Measurements from ENCODE around the gene SARNP. TPM values are rescaled to one million over a fixed set of nuclear protein-coding genes. Genes with fewer than 3 reads are reported as not detected.

Gene SARNP
- total RNA-seq, 2 experiments from 2014 or later = 91.1 to 94.8 TPM

DNA sequence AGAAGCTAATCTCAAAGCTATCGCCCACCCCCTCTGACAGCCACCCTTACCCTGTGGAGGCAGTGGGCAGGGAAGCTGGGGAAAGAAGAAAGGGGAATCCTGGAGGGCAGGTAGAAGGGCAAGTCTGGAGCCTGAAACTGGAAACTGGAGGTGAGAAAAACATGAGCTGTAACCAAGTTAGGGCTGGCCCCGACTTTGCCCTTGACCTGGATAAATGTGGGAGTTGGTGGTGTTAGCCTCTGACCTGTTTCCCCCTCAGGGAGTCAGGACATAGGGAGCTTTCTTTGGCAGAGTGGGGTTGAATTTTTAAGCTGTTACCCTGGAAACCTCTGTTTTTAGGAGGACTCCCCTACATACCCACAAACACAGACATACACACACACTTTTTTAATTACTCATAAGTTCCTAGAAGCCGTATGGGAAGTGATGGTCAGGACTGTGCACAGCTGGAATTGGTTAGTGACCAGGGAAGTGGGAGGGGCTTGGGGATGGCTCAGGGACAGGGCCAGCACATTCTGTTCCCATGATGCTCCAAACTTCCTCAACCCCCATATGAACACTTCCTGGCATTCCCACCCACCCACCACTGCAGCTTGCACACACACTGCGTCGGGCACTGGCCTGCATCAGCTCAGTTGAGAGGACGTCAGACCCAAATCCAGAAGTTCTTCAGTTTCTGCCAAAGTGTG lies 30.2 kb upstream of the SARNP start:
- H3K9me3 Mint-ChIP-seq (ENCODE audit: insufficient read depth) = no peaks in the 10 kb centered on the region
- H3K4me3 Mint-ChIP-seq = no peak overlapping the region
- POLR2A ChIA-PET = interaction anchor here (0.7 to 1.4 kb wide), 3 partner anchors 17 to 152 kb away, joined by 3 to 4 read pairs (median 3); partner anchors contain the start of genes ORMDL2 and SARNP
- DNase-seq (no peak), ATAC-seq (peak; percentile 53)
- CTCF ChIA-PET = interaction anchor here (0.8 to 1.5 kb wide), 4 partner anchors 17 to 149 kb away, joined by 3 to 5 read pairs (median 3); partner anchors contain the start of gene SUOX
- H3K27me3 Mint-ChIP-seq (ENCODE audit: low read depth) = peaks cover 5% of the 10 kb centered on the region
- no peaks in the 10 kb centered on the region for H3K36me3 Mint-ChIP-seq (ENCODE audit: low read depth)
- peaks cover 10% of the 10 kb centered on the region for H3K4me1 Mint-ChIP-seq (ENCODE audit: low read depth)
- no peak overlapping the region for H3K27ac Mint-ChIP-seq

DNA sequence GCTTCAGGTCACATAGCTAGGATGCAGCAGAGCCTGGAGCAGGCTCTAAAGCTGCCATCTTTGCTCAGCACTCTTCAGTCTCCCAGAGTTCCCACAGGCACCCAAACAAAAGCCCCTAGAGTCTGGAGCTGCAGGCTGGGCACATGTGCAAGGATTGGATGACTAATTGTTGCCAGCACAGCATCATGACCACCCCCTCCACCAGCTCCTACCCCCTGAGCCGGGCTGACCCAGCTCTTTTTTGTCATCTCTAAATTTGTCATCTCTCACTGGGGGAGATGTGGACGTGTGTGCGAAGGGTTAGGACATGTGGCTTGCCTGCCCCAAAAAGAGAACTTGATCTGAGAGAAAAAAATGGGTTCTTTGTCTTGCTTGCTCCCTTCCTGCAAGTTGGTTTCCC lies 29.5 kb upstream of the SARNP start:
- DNase-seq (no peak), ATAC-seq (peak; percentile 34)
- ChIA-PET CTCF (interaction anchor here (1.2 to 1.5 kb wide), 2 partner anchors 109 to 150 kb away, joined by 3 read pairs; partner anchors contain the start of gene SUOX), POLR2A (interaction anchor here (0.7 to 1.4 kb wide), 3 partner anchors 17 to 153 kb away, joined by 3 to 4 read pairs (median 3); partner anchors contain the start of genes ORMDL2 and SARNP)
- Mint-ChIP-seq H3K9me3 (ENCODE audit: insufficient read depth) (no peaks in the 10 kb centered on the region), H3K4me1 (ENCODE audit: low read depth) (peaks cover 10% of the 10 kb centered on the region), H3K36me3 (ENCODE audit: low read depth) (no peaks in the 10 kb centered on the region), H3K27me3 (ENCODE audit: low read depth) (peaks cover 8% of the 10 kb centered on the region), H3K4me3 (no peak overlapping the region), H3K27ac (no peak overlapping the region)

GRCh38 chr12:55845785-55846496 lies 28.4 kb upstream of the SARNP start:
- peaks cover 8% of the 10 kb centered on the region for H3K27me3 Mint-ChIP-seq (ENCODE audit: low read depth)
- ChIA-PET POLR2A (no interaction called here), CTCF (no interaction called here)

GRCh38 chr12:55845361-55845760 lies 27.8 kb upstream of the SARNP start:
- no peak for ATAC-seq
- no peaks in the 10 kb centered on the region for H3K36me3 Mint-ChIP-seq (ENCODE audit: low read depth)
- ChIA-PET CTCF (no interaction called here), POLR2A (interaction anchor here (1.2 kb wide), 1 partner anchor 128 kb away, joined by 3 read pairs; the partner anchor contains the start of gene RAB5B)
- peaks cover 6% of the 10 kb centered on the region for H3K27me3 Mint-ChIP-seq (ENCODE audit: low read depth)
- H3K4me3 Mint-ChIP-seq = no peak overlapping the region
- peaks cover 11% of the 10 kb centered on the region for H3K4me1 Mint-ChIP-seq (ENCODE audit: low read depth)
- no peaks in the 10 kb centered on the region for H3K9me3 Mint-ChIP-seq (ENCODE audit: insufficient read depth)
- no peak for DNase-seq
- H3K27ac Mint-ChIP-seq = no peak overlapping the region

More at GRCh38 chr12:55845785-55846496, 28.4 kb upstream of the SARNP start:
- Mint-ChIP-seq H3K4me3 (no peak overlapping the region), H3K27ac (no peak overlapping the region), H3K9me3 (ENCODE audit: insufficient read depth) (no peaks in the 10 kb centered on the region), H3K4me1 (ENCODE audit: low read depth) (peaks cover 11% of the 10 kb centered on the region), H3K36me3 (ENCODE audit: low read depth) (no peaks in the 10 kb centered on the region)
- ATAC-seq (no peak), DNase-seq (no peak)

DNA sequence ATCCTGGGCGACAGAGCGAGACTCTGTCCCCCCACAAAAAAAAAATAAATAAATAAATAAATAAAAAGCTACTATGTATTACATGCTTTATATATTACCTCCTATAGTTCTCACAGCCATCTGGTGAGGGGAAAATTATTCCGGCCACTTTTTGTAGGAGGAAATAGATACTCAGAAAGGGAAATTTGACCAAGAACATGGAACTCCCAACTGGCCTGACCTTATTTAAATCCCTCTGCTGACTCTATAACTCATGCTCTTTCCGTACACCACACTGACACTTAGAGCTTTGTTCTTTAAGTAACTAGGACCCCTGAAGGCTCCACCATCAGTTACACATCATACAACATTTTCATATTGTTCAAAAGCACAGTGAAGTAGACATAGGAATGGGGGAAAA lies 27.4 kb upstream of the SARNP start:
- POLR2A ChIA-PET = interaction anchor here (1.2 kb wide), 1 partner anchor 129 kb away, joined by 3 read pairs; the partner anchor contains the start of gene RAB5B
- no peak for ATAC-seq

GRCh38 chr12:55843431-55843830 lies 25.9 kb upstream of the SARNP start:
- Mint-ChIP-seq H3K4me1 (ENCODE audit: low read depth) (peaks cover 7% of the 10 kb centered on the region), H3K27me3 (ENCODE audit: low read depth) (peaks cover 3% of the 10 kb centered on the region), H3K9me3 (ENCODE audit: insufficient read depth) (no peaks in the 10 kb centered on the region), H3K4me3 (no peak overlapping the region), H3K36me3 (ENCODE audit: low read depth) (no peaks in the 10 kb centered on the region), H3K27ac (no peak overlapping the region)
- CTCF ChIA-PET = interaction anchor here (0.6 to 1.1 kb wide), 2 partner anchors 48 to 104 kb away, joined by 3 to 4 read pairs; no protein-coding TSS in a partner anchor
- POLR2A ChIA-PET = interaction anchor here (0.6 kb wide), 1 partner anchor 25 kb away, joined by 5 read pairs; the partner anchor contains the start of genes ORMDL2 and SARNP
- ATAC-seq (no peak), DNase-seq (no peak)

More for the DNA sequence above, 27.4 kb upstream of the SARNP start:
- H3K9me3 Mint-ChIP-seq (ENCODE audit: insufficient read depth) = no peaks in the 10 kb centered on the region
- DNase-seq = no peak
- CTCF ChIA-PET = no interaction called here
- H3K4me1 Mint-ChIP-seq (ENCODE audit: low read depth) = peaks cover 11% of the 10 kb centered on the region
- H3K4me3 Mint-ChIP-seq = no peak overlapping the region
- no peaks in the 10 kb centered on the region for H3K36me3 Mint-ChIP-seq (ENCODE audit: low read depth)
- no peak overlapping the region for H3K27ac Mint-ChIP-seq
- peaks cover 3% of the 10 kb centered on the region for H3K27me3 Mint-ChIP-seq (ENCODE audit: low read depth)

- ATAC-seq (no peak), DNase-seq (no peak)
- H3K9me3 Mint-ChIP-seq (ENCODE audit: insufficient read depth) = no peaks in the 10 kb centered on the region
- no peak within 1 kb of the TSS for H3K4me3 Mint-ChIP-seq
- H3K36me3 Mint-ChIP-seq (ENCODE audit: low read depth) = no peaks in the 10 kb centered on the region
- ChIA-PET CTCF (interaction anchor here (0.5 to 1.1 kb wide), 2 partner anchors 104 to 202 kb away, joined by 4 read pairs; no protein-coding TSS in a partner anchor), POLR2A (interaction anchor here (0.6 to 1.2 kb wide), 2 partner anchors 12 to 25 kb away, joined by 3 to 5 read pairs; partner anchors contain the start of genes ORMDL2 and SARNP)
- H3K27me3 Mint-ChIP-seq (ENCODE audit: low read depth) = peaks cover 3% of the 10 kb centered on the region
- H3K4me1 Mint-ChIP-seq (ENCODE audit: low read depth) = peaks cover 7% of the 10 kb centered on the region
- no peak within 1 kb of the TSS for H3K27ac Mint-ChIP-seq
Measured at GRCh38 chr12:55842681-55843429, 25.3 kb upstream of the SARNP start, which contains the start of gene MMP19. Gene MMP19, minus strand, starts transcription at chr12:55842936. Its CDS starts 106 bp downstream, at chr12:55842830.

DNA sequence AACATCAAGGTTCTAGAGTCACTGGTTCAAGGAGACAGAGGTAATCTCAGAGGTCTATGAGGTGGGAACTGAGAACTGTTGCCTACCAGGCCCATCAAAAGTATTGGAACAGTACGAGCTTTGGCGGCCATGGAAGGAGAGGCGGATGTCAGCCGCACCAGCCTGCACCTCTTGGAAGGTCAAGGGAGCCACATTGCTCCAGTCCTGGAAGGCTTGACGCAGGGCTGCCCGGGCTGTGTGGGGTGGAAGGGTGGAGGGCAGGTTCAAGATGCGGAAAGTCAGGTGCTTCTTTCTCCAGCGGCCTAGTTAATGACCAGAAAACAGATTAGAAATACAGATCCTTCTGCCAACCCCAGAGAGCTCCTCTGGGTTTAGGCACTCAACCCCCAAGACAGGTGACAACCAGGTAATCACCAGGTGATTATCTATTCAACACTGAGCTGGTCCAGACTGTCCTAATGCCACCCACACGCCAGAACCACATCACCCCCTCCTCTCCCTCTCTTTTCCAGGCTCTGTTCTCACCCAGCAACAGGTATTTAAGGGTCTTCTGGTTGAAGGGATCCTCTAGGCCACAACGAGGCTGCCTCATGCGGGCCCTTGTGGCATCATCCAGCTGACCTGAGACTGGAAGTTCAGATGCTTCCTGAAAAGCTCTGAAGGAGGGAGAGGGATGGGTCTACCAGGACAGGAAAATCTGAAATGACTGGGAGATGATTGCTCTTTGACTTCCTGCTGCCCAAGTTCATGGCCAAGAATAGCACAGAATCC lies 23.2 kb upstream of the SARNP start:
- Mint-ChIP-seq H3K9me3 (ENCODE audit: insufficient read depth) (no peaks in the 10 kb centered on the region), H3K36me3 (ENCODE audit: low read depth) (no peaks in the 10 kb centered on the region), H3K4me3 (no peak overlapping the region), H3K27me3 (ENCODE audit: low read depth) (peaks cover 3% of the 10 kb centered on the region), H3K4me1 (ENCODE audit: low read depth) (peaks cover 5% of the 10 kb centered on the region), H3K27ac (no peak overlapping the region)
- CTCF ChIA-PET = no interaction called here
- no peak for DNase-seq
- no peak for ATAC-seq
- POLR2A ChIA-PET = no interaction called here

- no peak overlapping the region for H3K27ac Mint-ChIP-seq
- CTCF ChIA-PET = no interaction called here
- H3K4me1 Mint-ChIP-seq (ENCODE audit: low read depth) = peaks cover 5% of the 10 kb centered on the region
- H3K36me3 Mint-ChIP-seq (ENCODE audit: low read depth) = no peaks in the 10 kb centered on the region
- ATAC-seq (no peak), DNase-seq (no peak)
- H3K9me3 Mint-ChIP-seq (ENCODE audit: insufficient read depth) = no peaks in the 10 kb centered on the region
- H3K27me3 Mint-ChIP-seq (ENCODE audit: low read depth) = peaks cover 3% of the 10 kb centered on the region
- POLR2A ChIA-PET = no interaction called here
- no peak overlapping the region for H3K4me3 Mint-ChIP-seq
Measured at GRCh38 chr12:55839345-55840140, 22.0 kb upstream of the SARNP start.

- Mint-ChIP-seq H3K27me3 (ENCODE audit: low read depth) (peaks cover 3% of the 10 kb centered on the region), H3K9me3 (ENCODE audit: insufficient read depth) (no peaks in the 10 kb centered on the region), H3K4me3 (no peak overlapping the region), H3K36me3 (ENCODE audit: low read depth) (no peaks in the 10 kb centered on the region), H3K4me1 (ENCODE audit: low read depth) (peaks cover 5% of the 10 kb centered on the region), H3K27ac (no peak overlapping the region)
- ChIA-PET POLR2A (no interaction called here), CTCF (interaction anchor here (1.2 kb wide), 1 partner anchor 20 kb away, joined by 3 read pairs; the partner anchor contains the start of genes ORMDL2 and SARNP)
- no peak for ATAC-seq
- no peak for DNase-seq
Measured at GRCh38 chr12:55838361-55838760, 20.8 kb upstream of the SARNP start.
